ENCODE measurements around the gene NEDD4L. TPM values are rescaled to one million over a fixed set of nuclear protein-coding genes. Genes with fewer than 3 reads are reported as not detected.

Gene NEDD4L
- total and polyA plus RNA-seq, 2 donors (not counting 1 experiment from before 2014, with no cell fraction given), result 10.3 to 25.7 TPM

- DNase-seq, result no peak
- ATAC-seq (ENCODE audit: low read depth), result no peak
- Histone ChIP-seq H3K27me3 (replicated peaks in 1 of 4; ENCODE audit: control extremely low read depth in 1 of 4, control insufficient read depth in 3 of 4, insufficient read depth in 4 of 4, low read length in 3 of 4) (no peaks in the 10 kb centered on the region), H3K4me3 (ENCODE audit: control extremely low read depth in 1 of 5, extremely low read depth in 1 of 5, insufficient read depth in 1 of 5, low read depth in 2 of 5, low read length in 4 of 5) (no peak overlapping the region), H3K4me1 (ENCODE audit: control insufficient read depth in 2 of 2, insufficient read depth in 2 of 2, low read length in 2 of 2) (no peaks in the 10 kb centered on the region), H4K20me1 (ENCODE audit: control insufficient read depth, insufficient read depth, low read length, poor library complexity, severe bottlenecking) (no peaks in the 10 kb centered on the region), H3K9ac (ENCODE audit: low read length) (no peak overlapping the region), H3K4me2 (replicated peaks; ENCODE audit: low read depth, low read length, poor library complexity, severe bottlenecking) (no peak overlapping the region), H3K36me3 (replicated peaks in 1 of 2; ENCODE audit: control extremely low read depth in 1 of 2, control insufficient read depth in 1 of 2, extremely low read depth in 1 of 2, insufficient read depth in 2 of 2, low read length in 1 of 2) (no peaks in the 10 kb centered on the region), H3K79me2 (ENCODE audit: control insufficient read depth, insufficient read depth, low read length) (no peaks in the 10 kb centered on the region), H3K9me3 (ENCODE audit: control extremely low read depth in 1 of 3, control insufficient read depth in 2 of 3, insufficient read depth in 1 of 3, low read length in 2 of 3) (no peaks in the 10 kb centered on the region), H3K27ac (ENCODE audit: low read length in 2 of 2) (no peak overlapping the region), H2AFZ (ENCODE audit: insufficient read depth, low read depth, low read length, poor library complexity, severe bottlenecking) (no peak overlapping the region)
- Mint-ChIP-seq H3K4me3 (no peak overlapping the region), H3K27ac (no peak overlapping the region), H3K9me3 (ENCODE audit: insufficient read depth) (no peaks in the 10 kb centered on the region), H3K27me3 (no peaks in the 10 kb centered on the region), H3K4me1 (peaks cover 4% of the 10 kb centered on the region)
- ChIA-PET CTCF (interaction anchor here (2.2 kb wide), 1 partner anchor 10 kb away, joined by 15 read pairs; no protein-coding TSS in a partner anchor), POLR2A (no interaction called here)
- WGBS (ENCODE audit: insufficient coverage), result 95% methylated on average over 6 of the region's 6 CpGs
- intact Hi-C loops (cut with micrococcal nuclease), result no loop called here
- TF ChIP-seq, protein P1, sequence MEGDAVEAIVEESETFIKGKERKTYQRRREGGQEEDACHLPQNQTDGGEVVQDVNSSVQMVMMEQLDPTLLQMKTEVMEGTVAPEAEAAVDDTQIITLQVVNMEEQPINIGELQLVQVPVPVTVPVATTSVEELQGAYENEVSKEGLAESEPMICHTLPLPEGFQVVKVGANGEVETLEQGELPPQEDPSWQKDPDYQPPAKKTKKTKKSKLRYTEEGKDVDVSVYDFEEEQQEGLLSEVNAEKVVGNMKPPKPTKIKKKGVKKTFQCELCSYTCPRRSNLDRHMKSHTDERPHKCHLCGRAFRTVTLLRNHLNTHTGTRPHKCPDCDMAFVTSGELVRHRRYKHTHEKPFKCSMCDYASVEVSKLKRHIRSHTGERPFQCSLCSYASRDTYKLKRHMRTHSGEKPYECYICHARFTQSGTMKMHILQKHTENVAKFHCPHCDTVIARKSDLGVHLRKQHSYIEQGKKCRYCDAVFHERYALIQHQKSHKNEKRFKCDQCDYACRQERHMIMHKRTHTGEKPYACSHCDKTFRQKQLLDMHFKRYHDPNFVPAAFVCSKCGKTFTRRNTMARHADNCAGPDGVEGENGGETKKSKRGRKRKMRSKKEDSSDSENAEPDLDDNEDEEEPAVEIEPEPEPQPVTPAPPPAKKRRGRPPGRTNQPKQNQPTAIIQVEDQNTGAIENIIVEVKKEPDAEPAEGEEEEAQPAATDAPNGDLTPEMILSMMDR (IDR thresholded peaks at IDR 0.05), result no peak
- no peak for TF ChIP-seq EZH2 (IDR thresholded peaks at IDR 0.05; ENCODE audit: borderline replicate concordance, insufficient read depth, low read depth, low read length, poor library complexity, severe bottlenecking)
These were observed 128.0 kb downstream of the NEDD4L start for GRCh38 chr18:58172031-58172430.

- Histone ChIP-seq H3K36me3 (replicated peaks in 1 of 2; ENCODE audit: control extremely low read depth in 1 of 2, control insufficient read depth in 1 of 2, extremely low read depth in 1 of 2, insufficient read depth in 2 of 2, low read length in 1 of 2) (no peaks in the 10 kb centered on the region), H3K79me2 (ENCODE audit: control insufficient read depth, insufficient read depth, low read length) (no peaks in the 10 kb centered on the region), H3K4me3 (ENCODE audit: control extremely low read depth in 1 of 5, extremely low read depth in 1 of 5, insufficient read depth in 1 of 5, low read depth in 2 of 5, low read length in 4 of 5) (no peak overlapping the region), H2AFZ (ENCODE audit: insufficient read depth, low read depth, low read length, poor library complexity, severe bottlenecking) (no peak overlapping the region), H3K27me3 (replicated peaks in 1 of 4; ENCODE audit: control extremely low read depth in 1 of 4, control insufficient read depth in 3 of 4, insufficient read depth in 4 of 4, low read length in 3 of 4) (no peaks in the 10 kb centered on the region), H3K4me1 (ENCODE audit: control insufficient read depth in 2 of 2, insufficient read depth in 2 of 2, low read length in 2 of 2) (no peaks in the 10 kb centered on the region), H4K20me1 (ENCODE audit: control insufficient read depth, insufficient read depth, low read length, poor library complexity, severe bottlenecking) (no peaks in the 10 kb centered on the region), H3K4me2 (replicated peaks; ENCODE audit: low read depth, low read length, poor library complexity, severe bottlenecking) (no peak overlapping the region), H3K9me3 (ENCODE audit: control extremely low read depth in 1 of 3, control insufficient read depth in 2 of 3, insufficient read depth in 1 of 3, low read length in 2 of 3) (no peaks in the 10 kb centered on the region), H3K9ac (ENCODE audit: low read length) (no peak overlapping the region), H3K27ac (ENCODE audit: low read length in 2 of 2) (no peak overlapping the region)
- no peak overlapping the region for H3K27ac Mint-ChIP-seq
- intact Hi-C loops (cut with micrococcal nuclease), result no loop called here
- no peak for TF ChIP-seq EZH2 (IDR thresholded peaks at IDR 0.05; ENCODE audit: borderline replicate concordance, insufficient read depth, low read depth, low read length, poor library complexity, severe bottlenecking)
- TF ChIP-seq, protein P1 (IDR thresholded peaks at IDR 0.05), result no peak
- no peak for ATAC-seq (ENCODE audit: low read depth)
- ChIA-PET POLR2A (no interaction called here), CTCF (interaction anchor here (0.6 to 2.2 kb wide), 2 partner anchors 7 to 12 kb away, joined by 3 to 15 read pairs; no protein-coding TSS in a partner anchor)
- peaks cover 4% of the 10 kb centered on the region for H3K4me1 Mint-ChIP-seq
- 96% methylated on average over 4 of the region's 12 CpGs for WGBS (ENCODE audit: insufficient coverage)
- H3K27me3 Mint-ChIP-seq, result no peaks in the 10 kb centered on the region
- no peak overlapping the region for H3K4me3 Mint-ChIP-seq
- no peak for DNase-seq
- H3K9me3 Mint-ChIP-seq (ENCODE audit: insufficient read depth), result no peaks in the 10 kb centered on the region
These were observed 130.3 kb downstream of the NEDD4L start for GRCh38 chr18:58174285-58174684.

All from B cell (primary cell).